AG08395 (cell line): ENCODE measurements around the gene CACNA2D1.

ENCODE experiments used
- DNase-seq: peaks from one replicate; pipeline ENCODE4 v3.0.0; 2012; ENCODE audit warnings: mixed read lengths, low spot score

Gene CACNA2D1

DNA sequence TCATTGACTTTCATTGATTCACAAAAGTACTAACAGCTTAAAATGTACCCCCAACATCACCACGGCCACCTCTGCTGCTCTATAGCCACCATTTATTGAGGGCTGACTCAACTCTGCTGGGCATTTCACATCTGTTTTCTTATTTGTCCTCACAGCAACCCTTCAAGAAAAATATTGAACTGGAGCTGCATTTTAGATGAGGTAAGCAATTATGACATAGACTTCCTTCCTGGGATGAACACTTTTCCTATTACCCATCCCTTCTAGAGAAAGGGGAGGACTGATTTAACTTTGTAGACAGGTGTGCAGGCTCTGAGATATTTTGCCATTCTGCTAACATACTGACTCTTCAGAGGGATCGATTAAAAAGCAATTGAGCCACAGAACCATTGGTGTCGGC is 217.4 kb downstream of the CACNA2D1 start:
- DNase-seq: no peak

DNA sequence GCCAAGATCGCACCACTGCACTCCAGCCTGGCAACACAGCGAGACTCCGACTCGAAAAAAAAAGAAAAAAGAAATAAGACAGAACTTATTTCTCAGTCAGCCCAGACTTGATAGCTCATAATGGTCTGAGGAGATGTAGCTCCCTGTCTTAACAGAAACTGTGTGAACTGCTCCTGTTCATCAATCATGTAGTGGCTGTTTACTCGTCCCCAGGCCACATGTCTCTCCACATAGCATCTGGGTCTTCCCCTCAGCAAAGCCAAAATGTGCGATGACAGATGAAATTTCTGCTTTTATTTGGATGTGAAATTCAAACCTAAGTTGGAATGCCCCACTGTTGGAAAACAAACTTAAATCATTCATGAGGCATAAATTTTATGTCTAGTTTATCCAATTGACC is 219.0 kb downstream of the CACNA2D1 start:
- no peak for DNase-seq

- DNase-seq: no peak
Measured at GRCh38 chr7:82223580-82223979, 220.0 kb downstream of the CACNA2D1 start.

GRCh38 chr7:82221152-82221674 is 222.4 kb downstream of the CACNA2D1 start:
- DNase-seq: no peak

DNA sequence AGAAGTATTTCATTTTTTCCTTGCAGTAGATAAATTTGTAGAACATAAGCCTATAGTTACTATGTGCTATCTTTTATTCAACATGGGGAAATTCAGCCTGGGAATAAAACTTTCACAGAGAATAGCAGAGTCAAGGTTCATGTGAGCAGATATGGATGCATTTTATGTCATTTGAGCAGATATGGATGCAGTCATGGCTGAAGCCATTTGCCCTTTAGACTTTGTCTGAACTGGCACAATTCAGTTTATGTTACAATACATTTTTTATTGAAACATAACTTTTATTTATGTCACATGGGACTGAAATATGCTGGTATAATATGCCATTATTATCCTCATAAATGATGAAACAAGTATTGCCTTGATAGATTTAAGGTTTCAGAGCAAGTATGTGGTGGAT is 231.1 kb downstream of the CACNA2D1 start:
- DNase-seq: no peak

GRCh38 chr7:82211333-82211732 is 232.2 kb downstream of the CACNA2D1 start:
- no peak for DNase-seq

DNA sequence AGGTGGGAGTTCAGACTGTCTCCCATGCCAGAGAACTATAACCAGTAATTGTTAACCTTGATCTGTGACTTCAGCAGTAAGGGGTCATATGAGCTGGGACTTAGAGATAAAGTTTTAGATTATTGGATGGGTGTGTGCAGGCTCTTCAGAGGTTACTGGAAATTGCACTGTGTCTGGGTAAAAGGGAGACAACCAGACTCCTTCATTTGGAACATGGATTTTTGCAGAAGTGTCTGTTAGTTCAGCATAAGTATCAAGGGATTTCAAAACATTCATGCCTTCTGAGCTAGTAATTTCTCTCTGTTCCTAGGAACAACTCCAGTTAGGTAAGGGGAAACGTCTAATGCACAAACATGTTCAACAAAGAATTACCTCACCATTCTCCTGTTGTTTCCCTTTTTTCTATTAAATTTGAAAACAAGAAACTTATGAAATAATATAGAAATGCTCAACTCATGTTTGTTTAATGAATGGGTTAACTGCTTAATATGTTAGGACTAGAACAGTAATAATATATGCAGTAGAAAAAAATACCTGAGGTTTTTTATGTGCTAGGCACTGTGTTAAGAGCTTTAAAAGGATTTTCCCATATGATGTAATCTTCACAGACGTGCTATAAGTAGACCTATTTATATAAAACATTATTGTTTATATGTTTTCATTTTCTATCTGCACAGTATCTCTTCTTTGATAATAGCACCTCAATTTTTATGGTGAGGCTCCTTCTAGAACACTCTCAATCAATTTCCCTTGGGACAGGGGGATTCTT is 233.0 kb downstream of the CACNA2D1 start:
- no peak for DNase-seq

- no peak for DNase-seq
Measured at GRCh38 chr7:82209179-82209747, 234.3 kb downstream of the CACNA2D1 start.

DNA sequence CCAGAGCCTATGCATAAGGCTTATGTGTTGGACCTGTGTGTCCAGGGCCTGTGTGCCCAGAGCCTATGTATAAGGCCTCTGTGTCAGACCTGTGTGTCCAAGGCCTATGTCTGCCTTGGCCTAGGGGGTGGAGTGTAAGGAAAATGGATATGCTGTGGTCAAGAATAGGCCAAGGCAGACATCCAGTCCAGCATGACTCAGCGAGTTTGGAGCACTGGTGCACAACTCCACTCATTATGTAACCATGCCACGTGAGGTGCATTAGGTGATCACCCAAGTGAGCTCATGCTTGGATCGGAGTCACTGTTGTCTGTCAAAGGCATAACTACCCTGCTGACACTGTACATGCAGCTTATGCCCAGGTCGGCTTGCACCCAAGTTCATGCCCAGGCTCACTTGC is 238.9 kb downstream of the CACNA2D1 start:
- DNase-seq: peak; percentile 14

DNA sequence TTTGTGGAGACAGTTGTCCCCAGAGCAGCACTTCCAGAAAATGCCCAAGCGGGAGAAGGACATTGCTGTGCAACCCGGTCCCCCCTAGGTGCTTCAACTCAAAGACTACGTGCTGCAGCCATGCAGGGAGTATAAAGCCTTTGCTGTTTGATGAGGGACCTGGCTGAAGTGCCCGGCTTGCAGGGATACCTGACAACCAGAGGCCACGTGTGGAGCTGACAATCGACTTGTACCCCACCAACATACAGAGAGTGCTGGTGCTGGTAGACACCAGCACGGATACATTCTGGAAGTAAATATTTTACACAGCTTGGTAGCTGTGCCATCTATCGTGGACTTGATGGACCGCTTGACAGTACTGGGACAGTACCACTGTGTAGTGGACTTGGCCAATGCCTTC is 240.6 kb downstream of the CACNA2D1 start:
- DNase-seq: no peak

- DNase-seq: no peak
Measured at GRCh38 chr7:82202107-82202506, 241.5 kb downstream of the CACNA2D1 start.

- DNase-seq: no peak
Measured at GRCh38 chr7:82200601-82201000, 243.0 kb downstream of the CACNA2D1 start.

GRCh38 chr7:82194016-82194643 is 249.4 kb downstream of the CACNA2D1 start:
- peak; percentile 29 for DNase-seq

DNA sequence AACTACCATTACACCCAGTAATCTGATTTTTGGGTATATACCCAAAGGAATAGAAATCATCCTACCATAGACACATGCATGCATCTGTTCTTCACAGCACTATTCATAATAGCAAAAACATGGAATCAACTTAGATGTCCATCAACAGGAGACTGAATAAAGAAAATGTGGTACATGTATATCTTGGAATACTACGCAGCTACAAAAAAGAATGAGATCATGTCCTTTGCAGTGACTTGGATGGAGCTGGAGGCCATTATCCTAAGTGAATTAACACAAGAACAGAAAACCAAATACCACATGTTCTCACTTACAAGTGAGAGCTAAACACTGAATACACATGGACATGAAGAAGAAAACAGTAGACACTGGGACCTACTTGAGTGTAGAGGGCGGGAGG is 254.9 kb downstream of the CACNA2D1 start:
- DNase-seq: no peak

GRCh38 chr7:82185443-82185842 is 258.1 kb downstream of the CACNA2D1 start:
- no peak for DNase-seq

GRCh38 chr7:82183634-82184033 is 259.9 kb downstream of the CACNA2D1 start:
- DNase-seq: peak; percentile 25

- DNase-seq: no peak
Measured at GRCh38 chr7:82179311-82179710, 264.3 kb downstream of the CACNA2D1 start.

DNA sequence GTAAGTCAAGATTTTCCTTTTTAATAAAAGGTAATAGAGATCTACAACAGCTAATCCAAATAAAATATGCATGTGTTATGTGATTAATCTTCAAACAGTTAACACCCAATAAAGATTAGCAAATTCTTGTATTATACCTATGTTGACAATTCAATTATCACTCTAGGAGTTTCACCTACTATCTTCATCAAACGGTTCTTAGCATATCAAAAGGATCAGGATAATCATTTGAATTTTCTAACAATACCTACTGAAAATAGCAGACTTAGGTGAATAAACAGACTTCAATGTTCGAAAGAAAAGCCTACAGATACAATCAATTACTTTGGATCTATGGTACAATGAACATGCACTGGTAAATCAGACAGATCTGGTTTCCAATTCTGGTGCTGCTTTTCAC is 268.3 kb downstream of the CACNA2D1 start:
- DNase-seq: no peak

- DNase-seq: no peak
Measured at GRCh38 chr7:82173400-82174021, 270.1 kb downstream of the CACNA2D1 start.

DNA sequence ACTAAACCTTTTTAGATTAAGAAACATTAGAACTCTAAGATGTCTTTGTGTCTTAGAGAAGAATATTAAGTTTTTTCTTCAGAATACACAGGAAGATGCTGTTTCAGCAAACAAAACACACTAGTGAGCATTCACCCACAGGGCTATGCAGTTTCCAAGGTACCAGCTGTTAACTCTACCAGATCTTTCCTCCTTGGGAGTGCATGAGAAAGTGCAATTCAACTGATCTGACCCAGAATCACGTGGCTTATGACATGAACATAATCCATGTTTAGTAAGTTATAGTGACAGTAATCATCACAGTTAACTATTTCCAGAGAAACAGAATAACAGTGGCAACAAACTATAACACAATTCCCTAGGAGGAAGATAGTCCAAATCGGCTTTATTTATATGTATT is 270.7 kb downstream of the CACNA2D1 start:
- DNase-seq: no peak

GRCh38 chr7:82172017-82172416 is 271.6 kb downstream of the CACNA2D1 start:
- no peak for DNase-seq

GRCh38 chr7:82167558-82168314 is 275.8 kb downstream of the CACNA2D1 start:
- DNase-seq: no peak
